ENCODE data around the gene SH3TC1.

SH3TC1 gene

DNA sequence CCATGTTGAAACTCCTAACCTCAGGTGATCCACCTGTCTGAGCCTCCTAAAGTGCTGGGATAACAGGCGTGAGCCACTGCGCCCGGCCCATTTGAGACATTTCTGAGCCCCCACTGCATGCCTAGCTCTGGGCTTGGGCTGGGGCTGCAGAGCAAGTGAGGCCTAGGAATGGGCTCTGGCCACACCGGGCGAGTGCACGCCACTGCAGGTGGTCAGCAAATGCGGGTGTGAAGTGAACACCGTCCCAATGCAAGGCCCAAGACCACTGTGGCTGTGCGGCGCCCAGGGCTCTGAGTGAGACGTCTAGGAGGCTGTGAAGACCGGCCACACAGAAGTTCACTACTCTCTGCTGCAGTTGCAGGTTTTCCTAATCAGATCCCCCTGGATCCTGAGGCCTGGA lies 9.5 kb downstream of the SH3TC1 start:
- no peak for DNase-seq (ENCODE audit: low read depth)
- no peak overlapping the region for H3K4me3 ChIP-seq (ENCODE audit: low read depth, low read length)
- TF ChIP-seq, protein P1, sequence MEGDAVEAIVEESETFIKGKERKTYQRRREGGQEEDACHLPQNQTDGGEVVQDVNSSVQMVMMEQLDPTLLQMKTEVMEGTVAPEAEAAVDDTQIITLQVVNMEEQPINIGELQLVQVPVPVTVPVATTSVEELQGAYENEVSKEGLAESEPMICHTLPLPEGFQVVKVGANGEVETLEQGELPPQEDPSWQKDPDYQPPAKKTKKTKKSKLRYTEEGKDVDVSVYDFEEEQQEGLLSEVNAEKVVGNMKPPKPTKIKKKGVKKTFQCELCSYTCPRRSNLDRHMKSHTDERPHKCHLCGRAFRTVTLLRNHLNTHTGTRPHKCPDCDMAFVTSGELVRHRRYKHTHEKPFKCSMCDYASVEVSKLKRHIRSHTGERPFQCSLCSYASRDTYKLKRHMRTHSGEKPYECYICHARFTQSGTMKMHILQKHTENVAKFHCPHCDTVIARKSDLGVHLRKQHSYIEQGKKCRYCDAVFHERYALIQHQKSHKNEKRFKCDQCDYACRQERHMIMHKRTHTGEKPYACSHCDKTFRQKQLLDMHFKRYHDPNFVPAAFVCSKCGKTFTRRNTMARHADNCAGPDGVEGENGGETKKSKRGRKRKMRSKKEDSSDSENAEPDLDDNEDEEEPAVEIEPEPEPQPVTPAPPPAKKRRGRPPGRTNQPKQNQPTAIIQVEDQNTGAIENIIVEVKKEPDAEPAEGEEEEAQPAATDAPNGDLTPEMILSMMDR (IDR thresholded peaks at IDR 0.05; ENCODE audit: low read depth, low read length): no peak
- TF ChIP-seq MYC (IDR thresholded peaks at IDR 0.05; ENCODE audit: low read depth, low read length) (no peak), POLR2A (IDR thresholded peaks at IDR 0.05; ENCODE audit: extremely low read depth, insufficient read length) (no peak)

DNA sequence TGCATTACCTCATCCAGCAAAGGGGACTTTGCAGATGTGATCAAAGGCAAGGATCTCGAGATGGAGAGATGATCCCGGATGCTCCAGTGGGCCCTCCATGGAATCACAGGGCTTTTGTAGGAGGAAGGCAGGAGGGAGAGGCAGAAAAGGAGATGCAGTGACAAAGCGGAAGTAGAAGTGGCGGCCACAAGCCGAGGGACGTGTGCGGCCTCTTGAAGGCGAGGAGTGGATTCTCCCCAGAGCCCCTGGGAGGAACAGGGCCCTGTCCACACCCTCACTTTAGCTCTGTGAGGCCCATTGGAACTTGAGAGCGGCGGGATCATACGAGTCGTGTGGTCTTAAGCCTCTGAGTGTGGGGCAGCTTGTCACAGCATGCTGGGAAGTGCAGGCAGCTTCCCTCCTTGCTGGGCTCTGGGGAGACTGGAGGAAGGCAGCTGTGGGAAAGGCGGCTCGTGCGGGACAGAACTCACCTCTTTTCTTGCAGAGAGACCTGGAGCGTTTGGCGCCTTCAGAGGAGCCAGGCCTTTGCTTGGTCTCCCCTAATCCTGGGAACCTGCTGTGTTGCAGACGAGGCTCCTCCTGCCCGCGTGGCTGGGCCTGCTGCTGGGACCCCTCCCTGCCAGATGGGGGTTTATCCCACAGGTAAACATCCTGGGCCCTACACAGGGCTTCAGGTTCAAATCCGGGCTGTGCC lies 10.2 kb downstream of the SH3TC1 start:
- H3K4me3 ChIP-seq (ENCODE audit: low read depth, low read length): no peak overlapping the region
- TF ChIP-seq, protein P2, sequence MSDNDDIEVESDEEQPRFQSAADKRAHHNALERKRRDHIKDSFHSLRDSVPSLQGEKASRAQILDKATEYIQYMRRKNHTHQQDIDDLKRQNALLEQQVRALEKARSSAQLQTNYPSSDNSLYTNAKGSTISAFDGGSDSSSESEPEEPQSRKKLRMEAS (IDR thresholded peaks at IDR 0.05; ENCODE audit: low read depth, low read length): no peak
- no peak for TF ChIP-seq POLR2A (IDR thresholded peaks at IDR 0.05; ENCODE audit: extremely low read depth, insufficient read length)
- TF ChIP-seq, protein P1 (IDR thresholded peaks at IDR 0.05; ENCODE audit: low read depth, low read length): no peak
- TF ChIP-seq MYC (IDR thresholded peaks at IDR 0.05; ENCODE audit: low read depth, low read length): no peak
- DNase-seq (ENCODE audit: low read depth): peak; percentile 41

DNA sequence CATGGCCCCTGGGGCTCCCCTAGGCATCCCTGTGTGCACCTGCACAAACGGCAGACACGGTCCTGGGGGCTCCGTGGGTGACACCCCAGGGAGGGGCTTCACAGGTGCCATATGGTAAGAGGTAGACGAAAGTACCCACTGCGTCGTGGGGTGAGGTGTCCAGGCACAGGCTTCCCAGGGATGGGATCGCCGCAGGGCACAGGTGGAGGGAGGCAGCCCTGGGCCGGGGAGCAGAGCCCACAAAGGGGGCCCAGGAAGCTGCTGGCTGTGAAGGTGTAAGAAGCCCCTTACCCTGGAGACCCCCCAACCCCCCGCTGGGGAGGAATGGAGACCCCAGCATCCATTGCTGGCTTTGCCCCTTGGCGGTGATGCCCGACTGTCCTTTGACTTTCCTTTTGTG lies 10.9 kb downstream of the SH3TC1 start:
- no peak for DNase-seq (ENCODE audit: low read depth)
- TF ChIP-seq, protein P2 (IDR thresholded peaks at IDR 0.05; ENCODE audit: low read depth, low read length): no peak
- no peak for TF ChIP-seq POLR2A (IDR thresholded peaks at IDR 0.05; ENCODE audit: extremely low read depth, insufficient read length)
- H3K4me3 ChIP-seq (ENCODE audit: low read depth, low read length): no peak overlapping the region

DNA sequence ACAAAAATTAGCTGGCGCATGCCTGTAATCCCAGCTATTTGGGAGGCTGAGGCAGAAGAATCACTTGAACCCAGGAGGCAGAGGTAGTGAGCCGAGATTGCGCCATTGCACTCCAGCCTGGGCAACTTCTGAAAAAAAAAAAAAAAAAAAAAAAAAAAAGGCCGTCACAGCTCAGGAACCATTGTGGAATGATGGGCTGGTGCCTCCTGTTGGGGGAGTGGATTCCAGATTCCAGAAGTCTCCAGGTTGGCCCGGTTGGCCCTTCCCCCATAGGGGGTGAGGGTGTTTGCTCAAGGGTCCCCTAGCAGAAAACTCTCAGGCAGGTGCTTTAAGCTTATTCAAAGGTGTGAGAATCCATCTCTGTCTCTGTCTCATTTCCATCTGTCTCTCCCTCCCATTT lies 11.5 kb downstream of the SH3TC1 start:
- H3K4me3 ChIP-seq (ENCODE audit: low read depth, low read length): no peak overlapping the region
- no peak for DNase-seq (ENCODE audit: low read depth)
- TF ChIP-seq MYC (IDR thresholded peaks at IDR 0.05; ENCODE audit: low read depth, low read length): no peak
- TF ChIP-seq, protein P2 (IDR thresholded peaks at IDR 0.05; ENCODE audit: low read depth, low read length): no peak
- no peak for TF ChIP-seq POLR2A (IDR thresholded peaks at IDR 0.05; ENCODE audit: extremely low read depth, insufficient read length)
- TF ChIP-seq, protein P1 (IDR thresholded peaks at IDR 0.05; ENCODE audit: low read depth, low read length): no peak

DNA sequence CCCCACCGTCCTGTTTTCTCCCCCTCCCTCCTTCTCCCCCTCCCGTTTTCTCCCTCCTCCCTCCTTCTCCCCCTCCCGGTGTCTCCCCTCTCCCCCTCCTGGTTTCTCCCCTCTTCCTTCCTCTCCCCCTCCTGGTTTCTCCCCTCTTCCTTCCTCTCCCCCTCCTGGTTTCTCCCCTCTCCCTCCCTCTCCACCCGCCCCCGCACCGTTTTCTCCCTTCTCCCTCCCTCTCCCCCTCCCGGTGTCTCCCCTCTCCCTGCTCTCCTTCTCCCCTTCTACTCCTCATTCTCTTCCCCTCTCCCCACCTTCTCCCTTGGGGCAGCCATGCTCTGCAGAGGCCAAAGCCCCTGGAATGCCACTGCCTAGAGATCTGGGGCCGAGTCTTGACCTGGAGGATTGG lies 12.2 kb downstream of the SH3TC1 start:
- TF ChIP-seq POLR2A (IDR thresholded peaks at IDR 0.05; ENCODE audit: extremely low read depth, insufficient read length) (no peak), MYC (IDR thresholded peaks at IDR 0.05; ENCODE audit: low read depth, low read length) (no peak)
- TF ChIP-seq, protein P1 (IDR thresholded peaks at IDR 0.05; ENCODE audit: low read depth, low read length): no peak
- TF ChIP-seq, protein P2 (IDR thresholded peaks at IDR 0.05; ENCODE audit: low read depth, low read length): no peak
- no peak for DNase-seq (ENCODE audit: low read depth)
- H3K4me3 ChIP-seq (ENCODE audit: low read depth, low read length): no peak overlapping the region

DNA sequence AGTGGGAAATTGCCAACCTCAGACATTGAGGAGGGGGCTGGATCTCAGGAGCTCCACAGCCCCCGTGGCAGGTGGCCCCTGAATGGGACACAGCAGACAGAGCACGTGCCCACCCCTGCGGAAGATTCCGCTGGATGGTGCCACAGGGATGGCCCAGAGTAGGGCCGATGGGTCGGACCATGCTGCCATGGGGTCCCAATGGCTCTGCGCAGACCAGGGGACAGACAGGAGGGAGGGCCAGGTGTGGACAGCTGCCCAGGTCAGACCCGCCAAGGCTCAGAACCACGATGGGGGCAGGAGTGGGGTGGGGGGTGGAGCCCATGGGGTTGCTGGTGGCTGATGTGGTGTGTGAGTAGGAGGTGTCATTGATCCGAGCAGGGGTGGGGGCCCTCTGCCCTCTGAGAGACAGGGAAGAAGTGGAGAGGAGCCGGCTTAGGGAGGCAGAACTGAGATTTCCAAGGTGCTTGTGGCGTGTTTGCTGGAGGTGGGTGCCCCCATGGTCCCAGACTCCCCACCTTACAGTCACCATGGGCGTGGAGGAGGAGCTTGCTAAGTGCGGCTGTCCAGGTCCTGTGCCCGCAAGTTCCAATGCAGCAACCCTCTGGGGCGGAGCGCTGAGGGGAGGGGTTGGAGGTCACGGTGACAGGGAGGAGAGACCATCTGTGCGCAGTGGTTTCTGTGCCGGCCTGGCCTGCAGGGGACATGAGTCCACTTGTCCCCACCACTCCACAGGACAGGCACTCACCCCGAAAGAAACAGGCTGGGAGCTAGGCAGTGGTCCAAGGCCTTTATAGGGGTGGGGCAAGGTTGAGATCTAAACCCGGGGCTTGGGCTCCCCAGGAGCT lies 12.9 kb downstream of the SH3TC1 start:
- H3K4me3 ChIP-seq (ENCODE audit: low read depth, low read length): no peak overlapping the region
- TF ChIP-seq, protein P1 (IDR thresholded peaks at IDR 0.05; ENCODE audit: low read depth, low read length): no peak
- TF ChIP-seq POLR2A (IDR thresholded peaks at IDR 0.05; ENCODE audit: extremely low read depth, insufficient read length): no peak
- TF ChIP-seq MYC (IDR thresholded peaks at IDR 0.05; ENCODE audit: low read depth, low read length): no peak
- TF ChIP-seq, protein P2 (IDR thresholded peaks at IDR 0.05; ENCODE audit: low read depth, low read length): no peak
- DNase-seq (ENCODE audit: low read depth): no peak
